ENCODE results near the gene RNF144B. TPM values are rescaled to one million over a fixed set of nuclear protein-coding genes. Genes with fewer than 3 reads are reported as not detected.

RNF144B gene
- total RNA-seq, 1 experiment from 2014 or later, result 2.3 TPM

DNA sequence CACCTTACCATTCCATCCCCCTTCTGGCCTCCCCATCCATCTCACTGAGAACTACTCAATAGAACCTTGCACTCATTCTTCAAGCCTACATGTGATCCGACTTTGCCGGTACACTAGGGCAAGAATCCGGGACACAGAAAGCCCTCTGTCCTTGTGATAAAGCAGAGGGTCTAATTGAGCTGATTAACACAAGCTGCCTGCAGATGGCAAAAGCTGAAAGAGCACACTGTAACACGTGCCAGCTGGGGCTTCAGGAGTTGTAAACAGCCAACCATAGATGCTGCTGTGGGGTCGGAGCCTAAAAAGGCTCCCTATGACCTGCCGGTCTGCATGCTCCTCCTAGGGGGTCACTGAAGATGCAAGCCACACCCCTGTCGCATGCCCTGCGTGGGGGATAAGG lies 124.1 kb downstream of the RNF144B start:
- Histone ChIP-seq H2BK12ac (ENCODE audit: insufficient read length, low read depth, low read length) (no peak overlapping the region), H3K79me1 (ENCODE audit: insufficient read depth, low read depth, low read length, poor library complexity, severe bottlenecking) (no peaks in the 10 kb centered on the region), H3K4me1 (ENCODE audit: insufficient read depth, low read length) (no peaks in the 10 kb centered on the region), H2BK120ac (ENCODE audit: low read depth, low read length, poor library complexity, severe bottlenecking) (no peak overlapping the region), H3K27ac (ENCODE audit: insufficient read length, low read depth, low read length) (no peak overlapping the region), H3K9me3 (ENCODE audit: control insufficient read depth, low read depth, low read length) (no peaks in the 10 kb centered on the region), H3K18ac (ENCODE audit: insufficient read length, low read depth, low read length) (no peak overlapping the region), H4K91ac (ENCODE audit: insufficient read length, low read depth, low read length) (no peak overlapping the region), H2BK20ac (ENCODE audit: low read depth, low read length, poor library complexity, severe bottlenecking) (no peak overlapping the region), H3K23me2 (ENCODE audit: insufficient read length, low read depth, low read length, poor library complexity, severe bottlenecking) (no peaks in the 10 kb centered on the region), H3K23ac (ENCODE audit: insufficient read length, low read depth, low read length) (no peak overlapping the region), H3K4ac (ENCODE audit: low read depth, low read length) (no peak overlapping the region), H3K4me2 (ENCODE audit: insufficient read depth, insufficient read length, low read length) (no peak overlapping the region), H3K56ac (ENCODE audit: insufficient read length, low read depth, low read length) (no peak overlapping the region), H4K8ac (replicated peaks; ENCODE audit: insufficient read length, low read depth, low read length) (no peak overlapping the region), H3K14ac (ENCODE audit: insufficient read depth, low read length) (no peak overlapping the region; the same call in 1 of the 2 replicates), H3K27me3 (ENCODE audit: insufficient read depth, low read length) (no peaks in the 10 kb centered on the region), H3K79me2 (ENCODE audit: insufficient read depth, low read length) (no peaks in the 10 kb centered on the region), H2AFZ (ENCODE audit: low read length) (no peak overlapping the region), H4K5ac (ENCODE audit: insufficient read length, low read depth, low read length) (no peak overlapping the region), H3T11ph (ENCODE audit: low read length) (no peak overlapping the region), H2AK5ac (ENCODE audit: insufficient read length, low read length) (no peak overlapping the region), H2BK15ac (ENCODE audit: low read depth, low read length) (no peak overlapping the region), H4K20me1 (ENCODE audit: control insufficient read depth, insufficient read depth, insufficient read length) (no peaks in the 10 kb centered on the region), H2BK5ac (ENCODE audit: insufficient read length, low read length) (no peak overlapping the region), H3K9ac (ENCODE audit: extremely low read depth, insufficient read length, low read length) (no peak overlapping the region)
- TF ChIP-seq, protein P1, sequence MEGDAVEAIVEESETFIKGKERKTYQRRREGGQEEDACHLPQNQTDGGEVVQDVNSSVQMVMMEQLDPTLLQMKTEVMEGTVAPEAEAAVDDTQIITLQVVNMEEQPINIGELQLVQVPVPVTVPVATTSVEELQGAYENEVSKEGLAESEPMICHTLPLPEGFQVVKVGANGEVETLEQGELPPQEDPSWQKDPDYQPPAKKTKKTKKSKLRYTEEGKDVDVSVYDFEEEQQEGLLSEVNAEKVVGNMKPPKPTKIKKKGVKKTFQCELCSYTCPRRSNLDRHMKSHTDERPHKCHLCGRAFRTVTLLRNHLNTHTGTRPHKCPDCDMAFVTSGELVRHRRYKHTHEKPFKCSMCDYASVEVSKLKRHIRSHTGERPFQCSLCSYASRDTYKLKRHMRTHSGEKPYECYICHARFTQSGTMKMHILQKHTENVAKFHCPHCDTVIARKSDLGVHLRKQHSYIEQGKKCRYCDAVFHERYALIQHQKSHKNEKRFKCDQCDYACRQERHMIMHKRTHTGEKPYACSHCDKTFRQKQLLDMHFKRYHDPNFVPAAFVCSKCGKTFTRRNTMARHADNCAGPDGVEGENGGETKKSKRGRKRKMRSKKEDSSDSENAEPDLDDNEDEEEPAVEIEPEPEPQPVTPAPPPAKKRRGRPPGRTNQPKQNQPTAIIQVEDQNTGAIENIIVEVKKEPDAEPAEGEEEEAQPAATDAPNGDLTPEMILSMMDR (conservative IDR thresholded peaks at IDR 0.05), result no peak
- Mint-ChIP-seq H3K27me3 (ENCODE audit: low read depth) (no peaks in the 10 kb centered on the region), H3K4me3 (no peak overlapping the region), H3K36me3 (ENCODE audit: insufficient read depth in 1 of 3, low read depth in 3 of 3) (no peaks in the 10 kb centered on the region), H3K9me3 (no peaks in the 10 kb centered on the region; a peak in 1 of 5 replicates), H3K4me1 (peaks cover 16 to 18% of the 10 kb centered on the region in 2 experiments), H3K27ac (no peak overlapping the region)
- no peak for DNase-seq
- no CpG with 5 or more reads among the region's 8 CpGs for WGBS (ENCODE audit: extremely low coverage, insufficient read length, low lambda C conversion rate)

Measured in H9 (cell line).